MM.1S (cell line): ENCODE results near the gene FUCA1.
"Not testable (repeated sequence)": the region's sequence is repeated elsewhere in the genome, so short reads cannot be mapped to it uniquely, and the experiment has no call there.

Source experiments
- DNase-seq: peaks from one replicate; pipeline ENCODE4 v3.0.0-alpha.2; 2015
- H2AFZ ChIP-seq: fragments of 300-600 bp; sonication (generic); 2 replicates; pipeline ENCODE4 v1.6.0; 2016; ENCODE audit warnings: antibody characterized with exemption, low read length
- H3F3A ChIP-seq: fragments of 300-600 bp; sonication (generic); 2 replicates; pipeline ENCODE4 v1.6.1; 2016; ENCODE audit warnings: mild to moderate bottlenecking, antibody characterized with exemption, low read length, moderate library complexity, mixed read lengths; ENCODE audit not compliant: insufficient read depth
- H3K27ac ChIP-seq: fragments of 300-600 bp; sonication (generic); 2 replicates; pipeline ENCODE4 v1.5.1; 2016; ENCODE audit warnings: mild to moderate bottlenecking, low read length
- H3K27me3 ChIP-seq: fragments of 300-600 bp; sonication (generic); replicated peaks from 2 replicates; pipeline ENCODE4 v1.6.0; 2016; ENCODE audit warnings: low read length; ENCODE audit not compliant: insufficient read depth
- H3K36me3 ChIP-seq: fragments of 300-600 bp; sonication (generic); replicated peaks from 2 replicates; pipeline ENCODE4 v1.6.1; 2016; ENCODE audit warnings: mild to moderate bottlenecking, low read length, mixed read lengths; ENCODE audit not compliant: insufficient read depth
- H3K4me1 ChIP-seq: fragments of 300-600 bp; sonication (generic); 2 replicates; pipeline ENCODE4 v1.6.1; 2016; ENCODE audit warnings: low read length, mixed read lengths
- H3K4me2 ChIP-seq: fragments of 300-600 bp; sonication (generic); 2 replicates; pipeline ENCODE4 v1.6.0; 2016; ENCODE audit warnings: low read depth, low read length
- H3K4me3 ChIP-seq: fragments of 300-600 bp; sonication (generic); 2 replicates; pipeline ENCODE4 v1.5.1; 2016; ENCODE audit warnings: low read length, mixed read lengths
- H3K79me2 ChIP-seq: fragments of 300-600 bp; sonication (generic); 2 replicates; pipeline ENCODE4 v1.6.1; 2016; ENCODE audit warnings: mixed run types, low read length, mixed read lengths
- H3K9ac ChIP-seq: fragments of 300-600 bp; sonication (generic); 2 replicates; pipeline ENCODE4 v1.6.1; 2016; ENCODE audit warnings: low read length, mixed read lengths
- H3K9me2 ChIP-seq: fragments of 300-600 bp; sonication (generic); replicated peaks from 2 replicates; pipeline ENCODE4 v1.6.1; 2016; ENCODE audit warnings: mild to moderate bottlenecking, low read length, mixed read lengths; ENCODE audit not compliant: insufficient read depth
- H3K9me3 ChIP-seq: fragments of 300-600 bp; sonication (generic); replicated peaks from 2 replicates; pipeline ENCODE4 v1.6.1; 2016; ENCODE audit warnings: mild to moderate bottlenecking, low read length, mixed read lengths; ENCODE audit not compliant: insufficient read depth
- H4K20me1 ChIP-seq: fragments of 300-600 bp; sonication (generic); 2 replicates; pipeline ENCODE4 v1.6.1; 2016; ENCODE audit warnings: mild to moderate bottlenecking, low read length, moderate library complexity, mixed read lengths; ENCODE audit not compliant: insufficient read depth
- CTCF ChIP-seq: fragments of 300-600 bp; sonication (generic); IDR thresholded peaks from 2 replicates; pipeline ENCODE4 v1.5.1; 2016; ENCODE audit warnings: antibody characterized with exemption, low read length, mixed read lengths
- EZH2 ChIP-seq: fragments of 300-600 bp; sonication (generic); optimal IDR thresholded peaks from 2 replicates; pipeline ENCODE3; 2017; ENCODE audit warnings: low read depth, mild to moderate bottlenecking, antibody characterized with exemption, low read length, mixed read lengths
- EZH2phosphoT487 ChIP-seq: fragments of 300-600 bp; sonication (generic); IDR thresholded peaks from 2 replicates; pipeline ENCODE4 v1.6.1; 2018; ENCODE audit warnings: antibody characterized with exemption, low read length

FUCA1 gene

GRCh38 chr1:23904748-23905357 lies 36.8 kb upstream of the FUCA1 start:
- Histone ChIP-seq H3K4me3 (no peak overlapping the region), H3K27me3 (no peaks in the 10 kb centered on the region), H4K20me1 (no peaks in the 10 kb centered on the region), H2AFZ (no peak overlapping the region), H3K79me2 (no peaks in the 10 kb centered on the region), H3K9me3 (no peaks in the 10 kb centered on the region), H3F3A (no peaks in the 10 kb centered on the region), H3K9ac (no peak overlapping the region), H3K9me2 (no peaks in the 10 kb centered on the region), H3K4me2 (no peak overlapping the region), H3K27ac (no peak overlapping the region), H3K4me1 (0 out of 2 replicates have a peak, but pooled peaks cover 3% of the 10 kb centered on the region), H3K36me3 (no peaks in the 10 kb centered on the region)
- TF ChIP-seq EZH2 = no peak
- TF ChIP-seq EZH2phosphoT487 = no peak
- TF ChIP-seq CTCF = no peak
- DNase-seq = no peak

GRCh38 chr1:23903754-23904153 lies 35.7 kb upstream of the FUCA1 start:
- Histone ChIP-seq H4K20me1 (no peaks in the 10 kb centered on the region), H3K4me3 (no peak overlapping the region), H3K36me3 (no peaks in the 10 kb centered on the region), H3K9ac (no peak overlapping the region), H3K4me1 (peaks cover 8% of the 10 kb centered on the region; the same call in 1 of the 2 replicates), H3K9me3 (no peaks in the 10 kb centered on the region), H3K27me3 (no peaks in the 10 kb centered on the region), H2AFZ (no peak overlapping the region), H3F3A (no peaks in the 10 kb centered on the region), H3K9me2 (no peaks in the 10 kb centered on the region), H3K27ac (no peak overlapping the region), H3K4me2 (no peak overlapping the region), H3K79me2 (no peaks in the 10 kb centered on the region)
- TF ChIP-seq EZH2phosphoT487 (no peak), EZH2 (no peak), CTCF (no peak)
- no peak for DNase-seq

GRCh38 chr1:23902321-23903278 lies 34.5 kb upstream of the FUCA1 start:
- Histone ChIP-seq H3K4me2 (no peak overlapping the region), H4K20me1 (no peaks in the 10 kb centered on the region), H3K27ac (no peak overlapping the region), H3K9me3 (no peaks in the 10 kb centered on the region), H3K79me2 (no peaks in the 10 kb centered on the region), H2AFZ (no peak overlapping the region), H3F3A (no peaks in the 10 kb centered on the region), H3K4me1 (peaks cover 8% of the 10 kb centered on the region; the same call in 1 of the 2 replicates), H3K9ac (no peak overlapping the region), H3K4me3 (no peak overlapping the region), H3K36me3 (no peaks in the 10 kb centered on the region), H3K9me2 (no peaks in the 10 kb centered on the region), H3K27me3 (no peaks in the 10 kb centered on the region)
- DNase-seq = no peak
- no peak for TF ChIP-seq EZH2phosphoT487
- no peak for TF ChIP-seq CTCF
- TF ChIP-seq EZH2 = no peak

- H3K9ac ChIP-seq, H3K27ac ChIP-seq, H3K4me1 ChIP-seq, H3K9me2 ChIP-seq, H3K27me3 ChIP-seq, H3K4me3 ChIP-seq, H3K79me2 ChIP-seq, H3K9me3 ChIP-seq, H3K4me2 ChIP-seq, DNase-seq, H2AFZ ChIP-seq, H4K20me1 ChIP-seq, H3F3A ChIP-seq, H3K36me3 ChIP-seq: not testable (repeated sequence)
Observed at GRCh38 chr1:23900017-23900416, 31.9 kb upstream of the FUCA1 start.
